ENCODE data around the gene DNAH17.
"Not testable (repeated sequence)": the region's sequence is repeated elsewhere in the genome, so short reads cannot be mapped to it uniquely, and the experiment has no call there.

- not testable (repeated sequence) for TF ChIP-seq CEBPB (IDR thresholded peaks at IDR 0.05; ENCODE audit: borderline replicate concordance, low read depth, low read length); ZSCAN29 (CRISPR knock-in tag; conservative IDR thresholded peaks at IDR 0.05); HDAC1 (CRISPR knock-in tag; IDR thresholded peaks at IDR 0.05); CTCF (CRISPR knock-in tag; IDR thresholded peaks at IDR 0.05)
Observed at GRCh38 chr17:78466109-78466785, 110.9 kb downstream of the DNAH17 start.

Data from HepG2 (cell line).